K562 (cell line): ENCODE results near the gene BRPF1. TPM values are rescaled to one million over a fixed set of nuclear protein-coding genes. Genes with fewer than 3 reads are reported as not detected.

Experiments
- ATF1 ChIP-seq, 2 experiments: fragments of 450-650 bp in 1 of 2; IDR thresholded peaks; 2 replicates each; pipeline ENCODE4 v1.6.1; 2016; ENCODE audit warnings: missing compliant biosample characterization in 1 of 2, missing genetic modification characterization in 1 of 2
- CGGBP1 ChIP-seq: fragments of 250-450 bp; sonication (Bioruptor Pico); IDR thresholded peaks from 2 replicates; pipeline ENCODE4 v1.9.0; 2021; ENCODE audit warnings: mild to moderate bottlenecking
- ELF1 ChIP-seq: fragments of 200-800 bp; sonication (Bioruptor generic); IDR thresholded peaks from 2 replicates; pipeline ENCODE4 v1.6.1; 2016; ENCODE audit warnings: missing genetic modification characterization, missing compliant biosample characterization
- HIVEP1 ChIP-seq: fragments of 250-450 bp; sonication (Bioruptor Pico); IDR thresholded peaks from 2 replicates; pipeline ENCODE4 v1.4.0; 2020; ENCODE audit warnings: mild to moderate bottlenecking
- HNRNPLL ChIP-seq: fragments of 200-400 bp; formaldehyde crosslinking; IDR thresholded peaks from 2 replicates; pipeline ENCODE4 v1.6.1; 2017; ENCODE audit warnings: low read length, low read depth, mild to moderate bottlenecking; ENCODE audit not compliant: poor library complexity, severe bottlenecking
- MAFK ChIP-seq: IDR thresholded peaks from 2 replicates; pipeline ENCODE4 v1.6.1; 2011; ENCODE audit warnings: low read length, improper control_type of control experiment
- MCM2 ChIP-seq: fragments of 450-650 bp; IDR thresholded peaks from 2 replicates; pipeline ENCODE4 v1.6.1; 2017; ENCODE audit warnings: low read depth, mild to moderate bottlenecking
- MIER1 ChIP-seq: fragments of 450-650 bp; IDR thresholded peaks from 2 replicates; pipeline ENCODE4 v1.6.1; 2016; ENCODE audit warnings: antibody characterized with exemption, mild to moderate bottlenecking, low read depth
- MXI1 ChIP-seq: IDR thresholded peaks from 2 replicates; pipeline ENCODE4 v1.6.1; 2011; ENCODE audit warnings: low read depth, mild to moderate bottlenecking, improper control_type of control experiment, low read length
- MYNN ChIP-seq, 2 experiments: sonication (generic); formaldehyde crosslinking in 1 of 2; IDR thresholded peaks; 2 replicates each; pipeline versions ENCODE4 v1.5.0 to v1.6.1; 2016 to 2020; ENCODE audit warnings: antibody characterized with exemption in 1 of 2, missing genetic modification reagents in 1 of 2
- NR1H2 ChIP-seq: sonication (generic); formaldehyde crosslinking; IDR thresholded peaks from 2 replicates; pipeline ENCODE4 v1.4.0; 2020; ENCODE audit warnings: mild to moderate bottlenecking, missing genetic modification reagents
- RBFOX2 ChIP-seq: fragments of 200-400 bp; formaldehyde crosslinking; IDR thresholded peaks from 2 replicates; pipeline ENCODE4 v1.6.1; 2017; ENCODE audit warnings: low read depth, mild to moderate bottlenecking, low read length, moderate library complexity
- TARDBP ChIP-seq: fragments of 450-650 bp; IDR thresholded peaks from 2 replicates; pipeline ENCODE4 v1.6.1; 2016
- THRAP3 ChIP-seq: fragments of 450-650 bp; IDR thresholded peaks from 2 replicates; pipeline ENCODE4 v1.6.1; 2016; ENCODE audit warnings: mild to moderate bottlenecking, inconsistent platforms, borderline replicate concordance
- XRCC3 ChIP-seq: fragments of 450-650 bp; IDR thresholded peaks from 2 replicates; pipeline ENCODE4 v1.6.1; 2017; ENCODE audit warnings: mild to moderate bottlenecking, moderate library complexity
- ZBTB34 ChIP-seq: fragments of 250-450 bp; sonication (Bioruptor Pico); IDR thresholded peaks from 2 replicates; pipeline ENCODE4 v1.8.0; 2021; ENCODE audit warnings: mild to moderate bottlenecking, moderate library complexity
- ZFP30 ChIP-seq: fragments of 250-450 bp; sonication (Bioruptor Pico); IDR thresholded peaks from 2 replicates; pipeline ENCODE4 v1.8.0; 2022; ENCODE audit warnings: moderate library complexity, mild to moderate bottlenecking, inconsistent platforms, borderline replicate concordance
- ZKSCAN8 ChIP-seq: fragments of 200-800 bp; sonication (Bioruptor generic); IDR thresholded peaks from 2 replicates; pipeline ENCODE4 v1.6.1; 2016; ENCODE audit warnings: missing genetic modification characterization, missing compliant biosample characterization
- ZNF3 ChIP-seq: fragments of 250-450 bp; sonication (Bioruptor Pico); IDR thresholded peaks from 2 replicates; pipeline ENCODE4 v1.5.0; 2021; ENCODE audit warnings: mild to moderate bottlenecking, moderate library complexity
- ZNF347 ChIP-seq: fragments of 450-650 bp; formaldehyde crosslinking; IDR thresholded peaks from 2 replicates; pipeline ENCODE4 v1.4.0; 2020; ENCODE audit warnings: low read depth, mild to moderate bottlenecking, moderate library complexity
- ZNF511 ChIP-seq: sonication (generic); formaldehyde crosslinking; IDR thresholded peaks from 2 replicates; pipeline ENCODE4 v1.8.0; 2022; ENCODE audit warnings: mild to moderate bottlenecking, missing genetic modification reagents
- ZNF518B ChIP-seq: fragments of 250-450 bp; sonication (Bioruptor Pico); IDR thresholded peaks from 2 replicates; pipeline ENCODE4 v1.5.0; 2021; ENCODE audit warnings: mild to moderate bottlenecking, moderate library complexity
- ZNF699 ChIP-seq: fragments of 250-450 bp; sonication (Bioruptor Pico); IDR thresholded peaks from 2 replicates; pipeline ENCODE4 v1.8.0; 2021; ENCODE audit warnings: mild to moderate bottlenecking, moderate library complexity; ENCODE audit not compliant: insufficient replicate concordance
- polyA plus RNA-seq, 8 experiments: library from polyadenylated mRNA; depleted of rRNA in 4 of 8; stranded (reverse) in 5 of 8; unstranded in 3 of 8; fragments of >200 nt; fragmentation: Nextera tagmentation in 2 of 8; fragmentation: Illumina TruSeq in 1 of 8; extraction: Ambion mirVana in 2 of 8; extraction: Trizol in 1 of 8; gene quantifications; 2 replicates each; pipeline versions ENCODE4 v1.2.1 to v1.2.3, GENCODE V29; 2011 to 2014; ENCODE audit warnings: inconsistent platforms in 1 of 8, missing spikeins in 1 of 8
- total RNA-seq, 7 experiments: library from RNA; depleted of rRNA in 6 of 7; stranded (reverse); fragments of >200 nt in 6 of 7; fragmentation: Illumina TruSeq in 2 of 7; extraction: Trizol in 2 of 7; gene quantifications; 2 replicates each; pipeline versions ENCODE4 v1.2.1 to v1.2.3, GENCODE V29; 2011 to 2021; ENCODE audit warnings: low replicate concordance in 1 of 7

Gene BRPF1
- total and polyA plus RNA-seq, 9 of the 15 experiments (the other 6 are each of a cell fraction or from before 2014, with no cell fraction given): 1.1 to 40.2 (median 23.5) TPM

GRCh38 chr3:9749645-9750555 lies 18.4 kb downstream of the BRPF1 start, which contains the start of gene OGG1 (continued):
- TF ChIP-seq ZNF511: no peak; the same call in 1 of the 2 replicates
- no peak for TF ChIP-seq ZNF518B
- TF ChIP-seq HNRNPLL: no peak
- TF ChIP-seq XRCC3: no peak
- TF ChIP-seq MYNN (IDR thresholded peaks at IDR 0.05): peak; percentile 61; the same call in 1 of the 2 replicates
- no peak for TF ChIP-seq MYNN (CRISPR knock-in tag; IDR thresholded peaks at IDR 0.05)
- no peak for TF ChIP-seq TARDBP
- no peak for TF ChIP-seq ZNF699 (CRISPR knock-in tag)
- no peak for TF ChIP-seq ZNF3 (CRISPR knock-in tag)
- TF ChIP-seq ATF1 (CRISPR knock-in tag; IDR thresholded peaks at IDR 0.05): no peak
- peak; percentile 80; the same call in 1 of the 2 replicates for TF ChIP-seq ATF1 (tag; IDR thresholded peaks at IDR 0.05)
- no peak for TF ChIP-seq ZFP30 (CRISPR knock-in tag)
- no peak for TF ChIP-seq MIER1
- TF ChIP-seq RBFOX2: peak; percentile 92
- no peak for TF ChIP-seq HIVEP1 (CRISPR knock-in tag)
- no peak for TF ChIP-seq CGGBP1 (CRISPR knock-in tag)
- no peak for TF ChIP-seq MCM2
- TF ChIP-seq ELF1: peak; percentile 85
- TF ChIP-seq ZBTB34 (CRISPR knock-in tag): no peak
- no peak for TF ChIP-seq ZNF347 (CRISPR knock-in tag)
- TF ChIP-seq MXI1: no peak
- TF ChIP-seq NR1H2: no peak
- TF ChIP-seq MAFK: no peak
- no peak for TF ChIP-seq THRAP3
- no peak for TF ChIP-seq ZKSCAN8 (CRISPR knock-in tag)
